ENCODE measurements around the gene RNF220.

The RNF220 gene

DNA sequence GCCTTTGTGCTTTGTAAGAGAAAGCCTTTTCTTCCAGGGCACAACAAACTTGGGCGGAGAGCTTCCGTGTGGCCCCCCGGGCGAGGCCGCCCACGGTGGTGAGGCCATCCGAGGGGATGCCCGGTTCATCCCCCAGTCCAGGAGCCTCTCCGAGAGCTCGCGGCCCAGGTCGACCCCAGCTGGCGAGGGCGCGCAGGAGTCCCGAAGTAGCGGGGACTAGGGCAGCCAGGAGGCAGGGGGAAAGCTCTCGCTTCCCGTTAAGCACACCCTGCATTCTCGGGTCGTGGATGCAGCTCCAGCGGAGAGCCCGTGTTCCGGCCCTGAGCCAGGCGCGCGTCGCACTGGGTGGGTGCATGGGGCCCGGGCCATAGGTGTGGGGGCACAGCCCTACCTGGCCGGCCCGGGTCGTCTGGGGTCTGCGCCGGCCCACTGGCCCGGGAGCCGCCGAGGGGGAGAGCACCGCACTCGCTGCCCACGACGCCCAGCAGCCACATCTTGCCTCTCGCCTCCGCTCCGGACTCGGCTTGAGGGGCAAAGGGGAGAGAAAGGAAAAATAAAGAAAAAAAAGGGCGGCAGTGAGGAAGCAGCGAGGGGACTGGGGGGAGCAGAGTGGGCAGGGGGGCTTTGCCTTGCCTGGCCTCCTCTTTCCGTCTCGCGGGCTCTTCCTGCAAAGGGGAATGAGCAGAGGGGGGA is 1.8 kb downstream of the RNF220 start:
- peak in 1 of 2 donors; percentile 4 for DNase-seq (ENCODE audit: low read depth in 2 of 2)

DNA sequence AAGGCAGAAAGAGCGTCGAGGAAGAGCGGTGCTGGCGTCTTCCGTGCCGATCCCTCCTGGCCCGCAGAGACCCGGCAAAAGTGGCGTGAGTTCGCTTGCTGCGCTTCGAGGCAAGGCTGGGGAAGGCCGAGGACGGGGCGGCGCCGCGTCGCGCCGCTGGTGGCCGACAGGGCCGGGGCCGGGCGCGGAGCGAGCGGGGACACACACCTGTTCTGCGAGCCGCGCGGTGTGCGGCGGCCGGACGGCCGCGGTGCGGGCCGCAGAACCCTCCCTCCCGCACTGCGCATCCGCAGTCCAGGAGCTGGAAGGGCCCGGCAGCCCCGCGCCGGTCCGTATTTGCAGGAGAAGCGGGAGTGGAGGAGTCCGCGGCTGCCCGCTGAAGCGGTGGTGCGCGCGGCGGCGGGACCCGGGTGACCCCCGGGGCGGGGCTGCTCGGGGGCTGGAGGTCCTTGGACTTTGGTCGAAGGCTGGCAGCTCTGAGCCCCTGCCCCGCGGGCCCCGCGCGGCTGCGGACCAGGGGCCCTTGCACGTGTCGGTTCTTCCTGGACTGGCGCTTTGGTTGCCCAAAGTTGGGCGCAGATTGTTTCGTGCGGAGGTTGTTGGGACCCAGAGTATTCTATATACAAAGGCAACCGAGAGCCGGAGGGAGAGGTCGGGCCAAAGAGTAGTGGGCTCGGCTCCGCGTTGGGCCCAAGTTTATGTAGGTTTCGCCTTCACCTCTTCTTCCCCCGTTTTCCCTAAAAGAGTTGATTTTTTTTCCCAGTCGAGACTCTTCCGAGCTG is 2.6 kb downstream of the RNF220 start:
- peak in 1 of 2 donors; percentile 1 for DNase-seq (ENCODE audit: low read depth in 2 of 2)

DNA sequence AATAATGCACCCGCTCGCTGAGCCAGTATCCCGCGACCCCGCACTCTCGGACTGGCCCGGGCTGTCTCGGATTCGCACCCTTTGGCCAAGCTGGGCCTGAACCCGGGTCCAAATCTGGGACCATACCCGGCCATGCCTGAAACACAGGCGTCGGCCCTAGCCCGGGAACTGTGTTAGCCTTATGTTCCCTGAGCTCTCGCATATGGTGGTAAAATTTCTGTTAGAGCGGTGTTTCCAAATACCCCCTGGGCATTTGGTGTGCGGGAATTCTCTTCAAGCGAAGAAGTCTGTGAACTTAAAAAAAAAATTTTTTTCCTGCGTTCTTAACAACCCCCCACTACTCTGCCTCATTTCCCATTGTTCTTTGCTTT is 3.1 kb downstream of the RNF220 start:
- no peak for DNase-seq (ENCODE audit: low read depth in 2 of 2)

DNA sequence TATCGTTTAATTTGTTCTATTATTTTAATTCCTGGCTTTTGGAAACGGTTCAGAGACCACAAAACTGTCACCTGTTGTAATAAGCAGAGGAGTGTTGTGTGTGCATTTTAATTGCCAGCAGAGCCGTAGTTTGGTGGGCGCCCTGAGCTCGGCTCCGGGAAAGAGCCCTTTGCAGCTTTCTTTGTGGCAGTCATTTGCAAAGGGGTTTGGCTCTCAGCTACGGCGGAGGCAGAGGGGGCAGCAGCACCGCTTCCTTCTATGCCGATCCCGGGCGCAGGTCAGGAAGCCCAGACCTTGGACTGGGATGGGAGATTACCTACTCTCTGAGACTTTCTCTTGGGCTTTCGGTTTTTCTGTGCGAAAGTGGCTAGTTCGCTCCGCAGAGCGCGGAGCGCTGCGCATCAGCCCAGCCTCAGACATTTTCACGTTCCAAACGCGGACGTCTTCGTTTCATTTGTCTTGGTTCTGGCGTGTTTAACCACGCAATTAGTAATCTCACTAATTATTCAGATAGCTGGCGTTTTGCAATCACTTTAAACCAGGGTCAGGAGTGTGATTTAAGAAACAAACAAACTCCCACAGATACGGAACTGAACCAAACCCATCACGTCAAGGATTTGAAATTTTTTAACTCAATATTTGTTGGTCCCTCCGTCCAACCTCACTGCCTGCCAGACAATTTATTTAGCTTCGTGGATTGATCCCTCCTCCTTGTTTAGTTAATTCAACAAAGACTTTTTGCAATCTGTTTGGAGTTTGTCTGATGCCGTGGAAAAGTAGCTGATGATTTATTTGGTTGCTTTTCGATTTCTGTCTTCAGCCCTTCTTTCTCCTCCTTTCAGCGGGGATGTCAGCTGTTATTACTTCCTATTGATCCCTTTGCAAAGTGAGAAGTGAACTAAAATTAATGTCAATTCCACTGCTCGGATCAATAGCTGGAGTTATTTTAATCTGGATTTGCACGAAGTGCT is 3.9 kb downstream of the RNF220 start:
- no peak for DNase-seq (ENCODE audit: low read depth in 2 of 2)

DNA sequence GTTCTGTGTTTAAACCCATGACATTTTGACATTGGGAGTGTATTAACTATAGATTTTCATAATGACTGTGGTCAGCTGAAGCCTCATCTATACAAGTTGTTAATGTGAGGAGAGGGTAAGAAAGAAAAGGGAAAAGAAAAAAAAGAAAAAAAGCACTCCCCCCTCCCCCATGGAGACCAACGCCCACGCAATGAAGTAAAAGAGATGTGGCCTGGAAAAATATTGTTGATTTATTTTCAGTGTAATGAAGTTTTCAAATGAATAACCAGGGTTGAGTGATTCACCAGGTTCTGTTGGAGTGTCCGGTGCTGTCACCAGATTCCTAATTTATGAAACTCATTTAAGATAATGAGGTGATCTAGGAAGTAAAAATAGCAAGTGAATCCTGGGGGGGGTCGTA is 4.7 kb downstream of the RNF220 start:
- DNase-seq (ENCODE audit: low read depth in 2 of 2), result no peak

DNA sequence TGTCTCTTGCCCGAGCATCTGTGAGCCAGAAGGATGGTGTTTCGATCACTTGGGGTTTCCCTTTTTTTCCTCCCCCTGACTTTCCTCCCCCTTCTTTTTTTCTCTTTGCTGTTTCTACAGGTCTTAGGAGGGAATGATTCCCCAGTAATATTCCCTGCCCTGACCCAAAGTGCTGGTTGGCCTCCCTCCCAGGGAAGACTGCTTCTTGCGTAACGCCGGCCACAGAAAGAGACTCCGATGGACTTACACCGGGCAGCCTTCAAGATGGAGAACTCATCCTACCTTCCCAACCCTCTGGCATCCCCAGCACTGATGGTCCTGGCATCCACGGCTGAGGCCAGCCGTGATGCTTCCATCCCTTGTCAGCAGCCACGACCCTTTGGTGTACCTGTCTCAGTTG is 6.8 kb downstream of the RNF220 start:
- no peak for DNase-seq (ENCODE audit: low read depth in 2 of 2)

DNA sequence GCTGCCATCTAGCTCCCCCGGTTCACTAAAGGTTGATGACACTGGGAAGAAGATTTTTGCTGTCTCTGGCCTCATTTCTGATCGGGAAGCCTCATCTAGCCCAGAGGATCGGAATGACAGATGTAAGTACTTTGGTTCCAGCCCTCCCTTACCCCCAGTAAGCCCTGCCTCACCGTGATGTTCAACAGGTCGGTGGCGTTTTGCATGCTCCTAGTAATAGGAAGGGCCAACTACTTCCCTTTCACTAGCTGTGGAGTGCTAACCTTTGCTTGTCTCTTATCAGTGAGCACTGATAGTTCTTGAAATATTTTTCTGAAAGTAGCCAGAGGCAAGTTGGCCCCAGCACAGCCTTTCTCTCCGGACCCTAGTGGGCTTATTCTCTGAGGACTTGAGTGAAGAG is 7.5 kb downstream of the RNF220 start:
- no peak for DNase-seq (ENCODE audit: low read depth in 2 of 2)

DNA sequence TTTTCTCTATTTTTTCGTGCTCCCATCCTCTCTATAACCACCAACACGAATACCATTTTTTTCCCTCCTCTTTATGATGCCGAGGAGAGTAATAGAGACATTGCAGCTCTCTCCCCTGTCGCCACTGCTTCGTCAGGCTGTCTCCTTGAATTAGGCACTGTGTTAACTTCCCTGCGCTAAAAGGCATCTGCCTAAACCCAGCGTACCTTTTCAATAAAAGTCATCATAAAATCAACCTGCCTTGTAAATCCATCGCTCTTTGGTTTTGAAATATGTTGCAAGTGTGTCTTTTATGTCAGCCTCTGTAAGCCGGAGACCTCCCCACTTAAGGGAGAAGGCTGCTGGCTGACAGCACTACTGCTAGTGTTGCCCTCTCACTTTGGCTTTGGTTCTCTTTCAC is 8.7 kb downstream of the RNF220 start:
- DNase-seq (ENCODE audit: low read depth in 2 of 2), result no peak

DNA sequence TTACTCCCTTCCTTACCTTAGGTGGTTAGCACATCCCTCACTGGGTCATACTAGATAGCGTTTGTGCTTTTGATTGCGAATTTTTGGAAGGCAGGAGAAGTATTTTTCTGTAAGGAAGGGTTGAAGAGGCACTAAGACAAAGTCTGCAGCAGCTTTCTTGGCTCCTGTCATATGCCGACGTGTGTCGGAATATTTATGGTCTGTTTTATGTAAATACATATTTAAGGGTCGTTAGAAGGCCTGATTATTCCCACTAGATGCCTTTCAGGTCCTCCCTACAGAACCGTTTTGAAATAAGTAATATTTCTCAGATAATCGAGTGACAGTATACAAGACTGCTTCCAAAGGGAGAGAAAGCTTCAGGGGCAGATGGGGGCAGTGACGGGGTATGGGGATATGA is 10.0 kb downstream of the RNF220 start:
- DNase-seq (ENCODE audit: low read depth in 2 of 2), result no peak

DNA sequence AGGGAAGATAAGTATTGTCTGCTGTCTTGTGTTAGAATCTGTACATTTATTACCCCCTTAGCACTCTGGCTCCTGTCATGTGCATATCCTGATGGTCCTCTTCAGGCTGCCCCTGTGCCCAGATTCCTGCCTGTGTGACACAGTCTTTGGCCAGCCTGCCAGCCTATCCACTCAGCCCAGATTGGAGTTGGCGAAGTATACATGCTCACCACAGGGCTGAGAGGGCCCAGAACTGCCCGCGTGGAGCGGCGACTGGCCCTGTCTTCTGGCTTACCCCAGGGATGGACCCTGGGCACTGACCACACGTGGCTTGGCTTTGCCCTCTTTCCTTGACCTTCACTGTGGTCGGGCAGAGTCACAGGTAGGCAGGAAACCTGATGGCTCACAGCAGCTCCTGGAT is 11.4 kb downstream of the RNF220 start:
- DNase-seq (ENCODE audit: low read depth in 2 of 2), result no peak

DNA sequence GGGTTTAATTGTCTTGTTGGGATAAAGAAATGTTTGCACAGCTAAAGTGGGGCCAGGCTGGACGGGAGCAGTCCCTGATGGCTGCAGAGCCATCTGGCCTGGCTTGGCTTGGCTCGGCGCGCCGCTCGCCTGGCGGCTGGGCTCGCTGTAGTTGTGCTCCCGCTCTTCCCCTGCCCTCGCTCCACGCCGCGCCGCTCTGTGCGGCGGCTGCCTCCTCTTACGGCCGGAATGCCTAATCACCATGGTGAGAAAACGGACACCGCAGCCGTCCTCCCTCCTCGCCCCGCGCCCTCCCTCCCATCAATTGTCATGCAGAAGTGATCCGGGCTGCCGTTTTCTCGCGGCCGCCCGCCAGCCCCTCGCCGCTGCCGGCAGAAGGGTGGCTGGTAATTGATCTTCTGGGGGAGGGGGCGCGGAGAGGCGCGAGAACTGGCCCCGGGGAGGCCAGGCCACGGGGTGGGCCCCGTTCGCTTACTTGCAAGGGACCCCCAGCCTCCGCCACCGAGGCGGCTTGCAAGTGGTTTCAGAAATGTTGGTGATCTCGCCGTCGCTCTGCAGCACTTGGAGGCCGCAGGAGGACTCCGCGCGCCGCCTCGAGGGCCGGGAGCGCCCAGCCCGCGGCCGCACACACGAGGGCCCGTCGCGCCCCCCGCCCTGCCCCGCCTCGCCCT is 12.4 kb downstream of the RNF220 start:
- no peak for DNase-seq (ENCODE audit: low read depth in 2 of 2)

DNA sequence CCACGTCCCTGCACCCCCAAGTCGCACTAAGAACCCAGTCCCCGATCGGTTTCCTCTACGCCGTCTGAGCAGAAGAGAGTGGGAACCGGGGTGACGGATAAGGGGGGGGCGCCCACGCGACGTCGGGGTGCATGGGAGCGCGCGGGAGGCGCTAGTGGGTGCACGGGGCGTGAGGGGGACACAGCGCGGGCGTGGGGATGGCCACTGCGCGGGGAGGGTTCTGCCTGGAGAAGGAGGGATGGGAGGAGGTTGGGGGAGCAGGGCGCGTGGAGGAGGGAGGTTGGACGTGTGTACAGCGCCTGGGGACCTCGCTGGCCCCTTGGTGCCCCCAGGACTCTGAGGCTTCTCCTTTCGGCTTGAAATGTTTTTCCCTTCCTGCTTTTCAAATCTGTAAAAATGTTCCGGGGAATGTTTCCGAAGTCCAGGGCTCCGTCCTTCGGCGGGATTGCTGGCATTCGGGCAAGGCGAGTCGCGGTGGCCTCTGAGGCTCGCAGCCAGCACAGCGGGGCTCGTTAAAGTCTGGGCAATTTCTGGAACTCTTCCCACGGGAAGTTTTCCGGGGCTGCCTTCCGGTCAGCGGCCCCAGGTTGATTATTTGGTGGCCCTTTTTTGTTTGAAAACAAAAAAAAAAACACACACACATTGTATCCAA is 13.1 kb downstream of the RNF220 start:
- no peak for DNase-seq (ENCODE audit: low read depth in 2 of 2)

DNA sequence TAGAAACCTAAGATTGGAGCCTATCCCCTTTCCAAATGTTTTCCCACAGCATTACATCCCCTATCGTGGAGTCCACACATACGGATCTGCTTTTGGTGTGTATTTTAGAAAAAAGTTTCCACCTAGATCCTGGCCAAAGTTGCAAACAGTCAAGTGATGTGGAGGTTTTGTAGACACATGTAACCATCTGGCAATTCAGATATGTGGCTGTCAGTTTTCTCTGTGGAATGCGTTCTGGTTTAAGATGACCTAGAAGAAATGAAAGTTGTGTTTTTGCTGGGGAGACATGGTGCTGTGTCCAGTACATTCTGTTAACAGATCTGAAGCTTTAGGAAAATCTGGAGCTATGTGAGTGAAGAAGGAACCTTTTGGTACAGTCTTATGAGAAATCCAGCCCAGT is 14.8 kb downstream of the RNF220 start:
- DNase-seq (ENCODE audit: low read depth in 2 of 2), result no peak

DNA sequence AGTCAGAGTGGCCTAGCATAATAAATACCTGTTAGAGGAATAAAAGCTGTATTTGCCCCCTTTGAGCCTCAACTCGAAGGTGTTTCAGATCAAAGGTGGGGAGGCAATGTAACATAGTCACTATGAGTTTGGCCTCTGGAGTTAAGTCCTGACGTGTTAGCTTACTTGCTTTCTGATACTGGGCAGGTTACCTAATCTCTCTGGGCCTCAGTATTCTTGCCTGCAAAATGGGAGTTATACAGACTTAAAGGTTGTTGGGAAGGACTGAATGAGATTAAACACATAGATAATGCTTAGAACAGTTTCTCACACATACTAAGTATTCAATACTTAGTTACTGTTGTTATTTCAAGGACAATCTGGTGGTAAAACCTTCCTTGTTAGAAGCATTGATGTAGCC is 15.5 kb downstream of the RNF220 start:
- DNase-seq (ENCODE audit: low read depth in 2 of 2), result no peak

DNA sequence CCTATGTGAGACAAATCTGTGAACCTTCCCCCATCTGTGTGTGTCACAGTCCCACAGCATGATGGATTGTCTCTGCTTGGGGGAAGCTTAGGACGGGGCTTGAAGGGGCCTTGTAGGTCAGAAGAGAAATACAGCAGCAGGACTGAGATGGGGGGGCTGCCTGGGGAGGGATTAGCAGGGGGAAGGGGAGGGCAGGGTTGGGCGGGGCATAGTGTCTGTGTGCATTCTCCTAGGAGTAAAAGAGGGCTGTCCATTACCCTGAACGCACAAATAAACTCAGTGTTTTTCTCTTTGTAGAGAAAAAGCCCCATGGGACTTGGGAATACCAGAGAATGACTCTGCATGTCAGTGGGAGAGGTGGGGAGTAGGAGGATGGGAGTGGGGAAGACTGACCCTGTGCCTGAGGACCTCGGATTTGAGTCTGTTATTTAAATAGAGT is 16.4 kb downstream of the RNF220 start:
- DNase-seq (ENCODE audit: low read depth in 2 of 2), result no peak

DNA sequence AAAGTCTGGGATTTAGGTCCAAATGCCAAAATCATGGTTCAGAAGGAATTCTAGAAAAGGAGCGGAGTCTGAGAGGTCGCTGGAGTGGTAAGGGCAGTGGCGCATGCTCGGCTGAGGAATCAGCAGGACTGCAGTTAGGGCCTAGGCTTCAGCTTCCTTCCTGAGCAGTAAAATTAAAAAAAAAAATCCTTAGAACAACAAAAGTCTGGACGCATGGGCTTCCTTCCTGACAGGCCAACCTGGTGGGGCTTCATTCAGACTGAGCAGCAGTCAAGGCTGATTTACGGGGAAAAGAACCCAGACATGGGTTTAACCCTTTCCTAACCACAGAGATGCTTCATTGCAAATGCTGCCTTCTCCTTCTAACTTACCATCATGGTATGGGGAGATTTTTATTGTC is 17.1 kb downstream of the RNF220 start:
- no peak for DNase-seq (ENCODE audit: low read depth in 2 of 2)

DNA sequence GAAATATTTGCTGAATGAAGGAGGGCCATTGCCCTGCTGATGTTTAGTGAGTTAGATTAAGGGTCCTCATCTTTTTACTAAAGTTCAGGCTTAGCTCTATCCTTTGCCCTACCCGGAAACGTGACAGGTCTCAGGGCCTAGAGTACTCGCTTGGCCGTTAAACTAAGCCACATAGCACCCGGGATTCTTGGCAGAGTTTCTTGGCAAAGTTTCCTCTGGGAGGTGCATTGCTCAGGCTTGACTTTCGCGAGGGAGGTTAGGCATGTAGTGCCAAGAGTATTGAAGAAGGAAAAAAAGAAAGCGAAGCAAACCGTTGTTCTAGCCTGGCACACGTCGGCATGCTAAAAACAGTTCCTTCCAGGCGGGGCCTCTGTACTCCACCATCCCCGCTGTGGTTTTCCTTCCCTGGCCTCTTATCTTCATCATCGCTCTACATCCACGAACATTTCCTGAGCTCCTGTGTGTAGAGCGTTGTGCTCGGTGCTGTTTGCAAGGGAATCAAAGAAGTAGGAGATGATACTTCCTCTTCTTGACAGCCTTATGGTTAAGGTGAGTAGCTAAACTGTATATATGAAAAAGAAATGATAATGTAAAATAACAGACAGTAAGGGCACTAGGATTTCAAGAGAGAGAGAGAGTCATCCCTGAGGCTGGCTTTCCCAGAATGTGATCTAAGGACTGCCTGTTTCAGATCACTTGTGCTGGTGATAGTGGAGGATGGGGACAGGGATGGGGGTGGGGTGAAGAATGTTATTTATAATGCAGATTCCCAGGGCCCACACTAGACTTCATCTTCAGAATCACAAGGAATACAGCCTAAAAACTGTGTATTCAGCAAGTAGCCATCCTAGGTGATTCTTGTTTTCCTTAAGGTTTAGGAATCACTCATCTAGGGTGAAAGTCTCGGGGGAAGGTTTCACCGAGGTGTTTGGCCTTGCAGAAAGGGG is 18.8 kb downstream of the RNF220 start:
- DNase-seq (ENCODE audit: low read depth in 2 of 2), result no peak

DNA sequence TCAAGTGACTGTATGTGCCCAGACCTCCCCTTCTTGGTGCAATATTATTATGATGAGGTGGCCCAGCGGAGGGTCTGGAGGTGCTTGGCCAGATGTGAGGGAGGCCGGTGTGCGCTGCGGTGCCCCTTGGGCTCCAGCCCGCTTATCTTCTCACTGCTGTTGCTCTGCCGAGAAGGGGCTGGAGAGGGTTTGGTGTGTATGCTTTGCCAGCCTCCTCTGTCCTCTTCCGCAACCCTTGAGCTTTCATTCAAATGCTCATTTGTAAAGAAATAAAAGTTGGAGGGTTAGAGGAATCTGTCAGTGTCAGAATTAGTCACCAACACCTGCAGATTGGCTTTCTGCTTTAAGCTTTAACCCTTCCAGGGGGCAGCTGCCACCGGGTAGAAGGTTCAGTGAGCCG is 19.7 kb downstream of the RNF220 start:
- DNase-seq (ENCODE audit: low read depth in 2 of 2), result no peak

DNA sequence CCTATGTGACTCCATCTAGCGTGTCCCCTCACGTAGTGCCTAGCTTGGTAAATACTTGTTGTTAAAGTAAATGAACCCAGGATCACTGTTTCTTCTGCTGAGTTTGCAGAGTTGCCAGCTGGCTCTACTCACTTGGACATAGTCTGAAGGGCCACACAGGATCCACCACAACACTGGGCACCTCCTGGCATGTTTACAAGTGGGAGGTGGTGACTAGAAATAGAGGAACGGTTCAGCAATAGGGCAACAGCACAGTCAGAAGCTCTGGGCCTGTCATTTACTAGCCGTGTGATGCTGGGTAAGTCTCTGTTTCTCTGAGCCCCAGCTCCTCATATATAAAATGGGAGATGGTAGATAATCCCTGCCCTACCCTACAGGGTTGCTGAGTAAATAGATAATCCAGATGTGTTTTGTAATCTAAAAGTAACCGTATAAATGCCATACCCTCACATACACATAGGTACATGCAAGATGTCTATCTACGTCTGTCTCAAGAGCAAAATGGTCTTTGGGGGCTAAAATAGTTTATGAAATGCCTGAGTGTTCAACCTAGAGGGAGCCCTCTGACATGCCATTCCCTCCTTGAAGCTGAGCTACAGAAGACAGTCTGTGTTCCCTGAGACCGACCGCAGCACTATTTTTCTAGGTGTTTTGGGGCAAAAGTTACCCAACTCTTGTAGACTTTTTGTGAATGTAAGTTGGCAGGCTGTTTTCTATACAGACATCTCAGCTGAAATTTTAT is 20.5 kb downstream of the RNF220 start:
- DNase-seq (ENCODE audit: low read depth in 2 of 2), result no peak
